Activated naive CD8-positive, alpha-beta T cell treated with anti-CD3 and anti-CD28 coated beads, Interleukin-2, amount 50 U/mL, for 24 hours (primary cell): ENCODE data around the gene IPO13.

ENCODE experiments used
- ATAC-seq: fragments of 150-1000 bp; cut with Tn5 transposase; one replicate; pipeline ENCODE4 v1.10.0; 2021
- DNase-seq: peaks from one replicate; pipeline ENCODE4 v3.0.0; 2021
- H3K27ac Mint-ChIP-seq: one replicate; pipeline ENCODE4 v1.8.0; 2021; ENCODE audit warnings: mild to moderate bottlenecking, mixed read lengths
- H3K27me3 Mint-ChIP-seq: one replicate; pipeline ENCODE4 v1.8.0; 2021; ENCODE audit warnings: mixed read lengths
- H3K36me3 Mint-ChIP-seq: one replicate; pipeline ENCODE4 v1.8.0; 2021; ENCODE audit warnings: low read depth, mixed read lengths
- H3K4me1 Mint-ChIP-seq: one replicate; pipeline ENCODE4 v1.8.0; 2021; ENCODE audit warnings: mixed read lengths
- H3K4me3 Mint-ChIP-seq: one replicate; pipeline ENCODE4 v1.8.0; 2021; ENCODE audit warnings: mild to moderate bottlenecking, moderate library complexity, mixed read lengths
- H3K9me3 Mint-ChIP-seq: one replicate; pipeline ENCODE4 v1.8.0; 2021; ENCODE audit warnings: mixed read lengths

Gene IPO13

DNA sequence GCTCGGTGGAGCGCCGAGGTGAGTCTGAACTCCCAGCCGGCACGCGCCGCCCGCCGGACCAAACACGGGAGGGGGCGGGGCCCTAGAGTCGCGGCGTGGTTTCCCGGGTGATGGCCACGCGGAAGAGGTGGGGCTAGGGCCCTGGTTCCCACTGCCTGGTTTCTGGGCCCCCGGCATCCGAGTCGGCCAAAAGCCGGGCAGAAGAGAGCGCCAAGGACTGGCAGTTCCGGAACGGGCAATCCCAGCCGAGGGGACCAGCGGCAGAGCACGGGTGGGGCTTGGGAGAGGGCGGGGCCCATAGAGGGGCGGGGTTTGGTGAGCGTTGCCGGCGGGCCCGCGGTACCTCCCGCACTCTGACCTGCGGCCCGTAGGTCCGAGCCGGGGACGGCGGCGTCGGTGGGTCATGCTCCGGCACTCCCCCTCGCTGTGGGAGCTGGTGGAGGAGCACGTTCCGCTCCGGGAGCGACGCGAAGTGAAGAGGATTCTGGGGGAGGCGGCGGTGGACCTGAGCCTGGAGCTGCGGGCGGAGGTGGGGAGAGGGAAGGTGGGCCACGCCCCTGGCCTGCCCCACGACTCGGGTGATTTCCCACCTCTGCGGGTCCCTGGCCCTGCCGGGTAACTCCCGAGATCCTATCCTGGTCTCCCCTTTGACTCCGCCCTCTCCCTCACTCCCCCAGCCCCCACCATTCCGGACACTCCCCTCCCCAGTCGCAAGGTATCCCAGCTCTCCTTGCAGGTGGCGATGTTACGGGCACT, 44.9 kb downstream of the IPO13 start, which contains the start of gene CCDC24:
TSS of gene CCDC24 (plus strand) at position 124 of the 756 bp plus-strand sequence. CDS start at position 404, 280 bp downstream.
- Mint-ChIP-seq H3K27me3 (peaks cover 2% of the 10 kb centered on the region), H3K36me3 (no peaks in the 10 kb centered on the region), H3K27ac (peak within 1 kb of the TSS; percentile 68), H3K4me3 (peak within 1 kb of the TSS; percentile 82), H3K4me1 (peaks cover 14% of the 10 kb centered on the region), H3K9me3 (no peaks in the 10 kb centered on the region)
- DNase-seq (peak; percentile 82), ATAC-seq (peak; percentile 79)

- no peaks in the 10 kb centered on the region for H3K36me3 Mint-ChIP-seq
- H3K4me3 Mint-ChIP-seq = peak overlapping the region; percentile 82
- H3K27ac Mint-ChIP-seq = peak overlapping the region; percentile 68
- H3K9me3 Mint-ChIP-seq = no peaks in the 10 kb centered on the region
- ATAC-seq (no peak), DNase-seq (no peak)
- H3K4me1 Mint-ChIP-seq = peaks cover 14% of the 10 kb centered on the region
- peaks cover 2% of the 10 kb centered on the region for H3K27me3 Mint-ChIP-seq
Measured at GRCh38 chr1:43992232-43992995, 45.7 kb downstream of the IPO13 start.

GRCh38 chr1:43993206-43993914, 46.6 kb downstream of the IPO13 start:
- H3K4me1 Mint-ChIP-seq = peaks cover 14% of the 10 kb centered on the region
- H3K36me3 Mint-ChIP-seq = no peaks in the 10 kb centered on the region
- DNase-seq (no peak), ATAC-seq (no peak)
- no peak overlapping the region for H3K27ac Mint-ChIP-seq
- no peak overlapping the region for H3K4me3 Mint-ChIP-seq
- H3K27me3 Mint-ChIP-seq = peaks cover 2% of the 10 kb centered on the region
- no peaks in the 10 kb centered on the region for H3K9me3 Mint-ChIP-seq

DNA sequence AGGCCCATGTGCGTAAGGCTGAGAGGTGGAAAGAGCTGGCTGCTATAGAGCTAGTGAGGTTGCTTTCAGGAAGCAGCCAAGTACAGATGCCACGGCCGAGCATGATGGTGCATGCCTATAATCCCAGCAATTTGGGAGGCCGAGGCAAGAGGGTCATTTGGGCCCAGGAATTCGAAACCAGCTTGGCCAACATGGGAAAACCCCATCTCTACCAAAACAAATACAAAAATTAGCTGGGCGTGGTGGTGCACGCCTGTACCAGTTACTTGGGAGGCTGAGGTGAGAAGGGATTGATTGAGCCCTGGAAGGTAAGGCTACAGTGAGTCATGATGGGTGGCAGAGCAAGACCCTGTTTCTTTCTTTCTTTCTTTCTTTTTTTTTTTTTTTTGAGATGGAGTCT, 47.3 kb downstream of the IPO13 start:
- H3K9me3 Mint-ChIP-seq = no peaks in the 10 kb centered on the region
- H3K4me3 Mint-ChIP-seq = no peak overlapping the region
- no peak overlapping the region for H3K27ac Mint-ChIP-seq
- DNase-seq (no peak), ATAC-seq (no peak)
- H3K4me1 Mint-ChIP-seq = peaks cover 14% of the 10 kb centered on the region
- no peaks in the 10 kb centered on the region for H3K36me3 Mint-ChIP-seq
- peaks cover 2% of the 10 kb centered on the region for H3K27me3 Mint-ChIP-seq

DNA sequence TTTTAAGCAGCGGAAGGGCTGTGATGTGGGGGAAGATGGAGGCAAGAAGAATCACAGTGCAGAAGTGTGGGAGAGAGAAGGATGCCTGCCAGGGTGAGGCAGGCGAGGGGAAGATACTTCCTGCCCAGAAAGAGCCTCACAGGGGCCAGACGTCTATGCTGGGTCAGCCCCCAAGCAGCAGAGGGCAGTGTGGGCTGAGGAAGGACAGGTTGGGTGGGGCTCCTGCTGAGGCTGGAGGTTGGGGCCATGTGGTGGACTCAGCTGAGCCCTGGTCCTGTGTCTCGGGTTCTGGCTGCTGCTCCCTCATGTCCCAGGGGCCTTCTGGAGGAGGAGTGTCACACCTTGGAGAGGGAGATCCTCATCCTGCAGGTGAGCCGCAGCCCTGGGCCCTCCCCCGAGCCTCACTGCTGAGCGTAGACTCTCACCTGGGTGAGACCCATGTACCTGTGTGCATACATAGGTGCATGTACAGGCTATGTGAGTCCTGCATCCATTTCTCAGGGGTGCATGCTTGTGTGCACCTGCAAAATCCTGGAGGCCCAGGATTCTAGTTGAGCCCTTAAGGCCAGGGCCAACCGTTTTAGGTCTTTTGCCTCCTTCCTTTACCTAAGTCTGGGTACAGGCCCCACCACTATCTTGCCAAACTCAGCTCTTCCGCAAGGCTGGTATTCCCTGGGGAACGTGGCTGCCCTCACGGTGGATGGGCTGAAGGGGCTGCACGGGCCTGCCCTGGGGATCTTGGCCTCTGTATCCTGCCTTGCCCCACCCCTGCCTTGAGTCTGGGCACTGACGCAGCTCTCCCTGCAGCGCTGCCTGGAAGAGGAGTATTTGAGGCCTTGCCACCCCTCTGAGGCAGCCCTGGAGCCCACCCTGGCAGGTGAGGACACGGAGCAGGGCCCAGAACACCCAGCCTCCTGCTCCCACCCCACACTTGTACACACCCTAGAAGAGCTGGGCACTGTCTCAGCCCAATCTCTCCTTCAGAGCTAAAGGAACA, 48.3 kb downstream of the IPO13 start:
- no peaks in the 10 kb centered on the region for H3K9me3 Mint-ChIP-seq
- H3K27ac Mint-ChIP-seq = no peak overlapping the region
- peaks cover 2% of the 10 kb centered on the region for H3K27me3 Mint-ChIP-seq
- no peaks in the 10 kb centered on the region for H3K36me3 Mint-ChIP-seq
- peak; percentile 13 for ATAC-seq
- H3K4me1 Mint-ChIP-seq = peaks cover 14% of the 10 kb centered on the region
- H3K4me3 Mint-ChIP-seq = no peak overlapping the region
- DNase-seq = no peak

- peaks cover 10% of the 10 kb centered on the region for H3K4me1 Mint-ChIP-seq
- H3K4me3 Mint-ChIP-seq = no peak overlapping the region
- no peaks in the 10 kb centered on the region for H3K9me3 Mint-ChIP-seq
- peaks cover 2% of the 10 kb centered on the region for H3K27me3 Mint-ChIP-seq
- no peak overlapping the region for H3K27ac Mint-ChIP-seq
- no peaks in the 10 kb centered on the region for H3K36me3 Mint-ChIP-seq
- no peak for ATAC-seq
- DNase-seq = no peak
Measured at GRCh38 chr1:43995984-43996732, 49.4 kb downstream of the IPO13 start.

GRCh38 chr1:43996733-43997115, 50.0 kb downstream of the IPO13 start:
- DNase-seq (no peak), ATAC-seq (no peak)
- peaks cover 2% of the 10 kb centered on the region for H3K27me3 Mint-ChIP-seq
- peaks cover 7% of the 10 kb centered on the region for H3K4me1 Mint-ChIP-seq
- no peak overlapping the region for H3K27ac Mint-ChIP-seq
- no peak overlapping the region for H3K4me3 Mint-ChIP-seq
- no peaks in the 10 kb centered on the region for H3K36me3 Mint-ChIP-seq
- no peaks in the 10 kb centered on the region for H3K9me3 Mint-ChIP-seq

GRCh38 chr1:43997295-43997999, 50.7 kb downstream of the IPO13 start:
- Mint-ChIP-seq H3K4me3 (no peak overlapping the region), H3K27ac (no peak overlapping the region), H3K9me3 (no peaks in the 10 kb centered on the region), H3K36me3 (peaks cover 2% of the 10 kb centered on the region), H3K27me3 (peaks cover 2% of the 10 kb centered on the region), H3K4me1 (peaks cover 3% of the 10 kb centered on the region)
- ATAC-seq (no peak), DNase-seq (no peak)

- DNase-seq = no peak
- ATAC-seq = no peak
- H3K27ac Mint-ChIP-seq = no peak overlapping the region
- no peaks in the 10 kb centered on the region for H3K9me3 Mint-ChIP-seq
- H3K4me1 Mint-ChIP-seq = no peaks in the 10 kb centered on the region
- H3K4me3 Mint-ChIP-seq = no peak overlapping the region
- no peaks in the 10 kb centered on the region for H3K27me3 Mint-ChIP-seq
- peaks cover 2% of the 10 kb centered on the region for H3K36me3 Mint-ChIP-seq
Measured at GRCh38 chr1:43998000-43998378, 51.2 kb downstream of the IPO13 start.

DNA sequence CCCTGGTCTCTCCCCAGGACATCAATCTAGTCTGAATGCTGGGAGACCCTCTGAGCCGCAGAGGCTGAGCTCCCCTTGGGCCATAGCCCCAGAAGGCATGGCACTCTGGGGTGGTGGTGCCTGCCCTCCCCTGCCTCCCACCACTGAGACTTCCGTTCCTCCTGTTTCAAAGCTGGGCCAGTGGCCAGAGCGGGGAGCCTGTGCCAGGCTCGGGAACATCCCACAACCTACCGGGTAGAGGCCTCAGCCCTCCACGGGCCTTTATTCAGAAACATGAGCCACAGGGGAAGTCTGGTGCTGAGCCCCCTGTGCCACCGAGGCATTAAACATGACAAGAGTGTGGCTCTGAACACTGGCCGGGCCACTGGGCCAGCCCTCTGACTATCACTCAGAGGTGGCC, 52.7 kb downstream of the IPO13 start:
- Mint-ChIP-seq H3K36me3 (peaks cover 2% of the 10 kb centered on the region), H3K4me1 (no peaks in the 10 kb centered on the region), H3K27ac (no peak overlapping the region), H3K4me3 (no peak overlapping the region), H3K9me3 (no peaks in the 10 kb centered on the region), H3K27me3 (no peaks in the 10 kb centered on the region)
- DNase-seq = no peak
- no peak for ATAC-seq

- Mint-ChIP-seq H3K4me1 (no peaks in the 10 kb centered on the region), H3K27ac (no peak overlapping the region), H3K36me3 (peaks cover 2% of the 10 kb centered on the region), H3K27me3 (no peaks in the 10 kb centered on the region), H3K4me3 (no peak overlapping the region), H3K9me3 (no peaks in the 10 kb centered on the region)
- DNase-seq = no peak
- ATAC-seq = no peak
Measured at GRCh38 chr1:44000122-44000665, 53.4 kb downstream of the IPO13 start.

DNA sequence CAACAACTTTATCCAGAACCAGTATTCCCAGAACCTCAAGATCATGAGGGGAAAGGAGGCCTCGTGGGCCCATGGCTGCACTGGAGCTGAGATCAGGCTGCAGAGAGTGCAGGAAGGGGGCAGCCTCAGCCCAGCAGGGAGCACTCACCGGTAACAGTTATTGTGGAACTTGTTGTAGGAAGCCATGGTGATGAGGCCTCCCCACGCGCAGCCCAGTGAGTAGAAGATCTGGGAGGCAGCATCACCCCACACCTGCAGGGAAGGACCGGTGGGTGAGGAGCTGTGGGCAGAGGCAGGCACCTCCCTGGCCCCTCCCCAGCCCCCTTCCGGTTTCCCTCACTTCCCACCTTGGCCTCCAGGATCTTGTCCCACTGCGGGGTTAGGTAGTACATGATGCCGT, 55.4 kb downstream of the IPO13 start:
- no peaks in the 10 kb centered on the region for H3K9me3 Mint-ChIP-seq
- peaks cover 2% of the 10 kb centered on the region for H3K36me3 Mint-ChIP-seq
- ATAC-seq = no peak
- no peaks in the 10 kb centered on the region for H3K27me3 Mint-ChIP-seq
- no peaks in the 10 kb centered on the region for H3K4me1 Mint-ChIP-seq
- DNase-seq = no peak
- H3K27ac Mint-ChIP-seq = no peak overlapping the region
- no peak overlapping the region for H3K4me3 Mint-ChIP-seq
